SK-N-SH treated with all-trans-retinoic acid at 6 μM for 48 hours (cell line): ENCODE measurements around the gene MAP2K4.
"Not testable (repeated sequence)": the region's sequence is repeated elsewhere in the genome, so short reads cannot be mapped to it uniquely, and the experiment has no call there.

Experiments used
- ATAC-seq: fragments of 200-7000 bp; cut with Tn5 transposase; 3 replicates; pipeline ENCODE4 v1.9.1; 2020; ENCODE audit warnings: mild to moderate bottlenecking, moderate library complexity
- BACH2 ChIP-seq: fragments of 250-450 bp; sonication (Bioruptor Pico); IDR thresholded peaks from 2 replicates; pipeline ENCODE4 v1.9.0; 2021; ENCODE audit warnings: mild to moderate bottlenecking, borderline replicate concordance
- CSDC2 ChIP-seq: fragments of 250-450 bp; sonication (Bioruptor Pico); IDR thresholded peaks from 2 replicates; pipeline ENCODE4 v1.5.0; 2020; ENCODE audit warnings: mild to moderate bottlenecking, moderate library complexity
- GLIS3 ChIP-seq: fragments of 250-450 bp; sonication (Bioruptor Pico); IDR thresholded peaks from 2 replicates; pipeline ENCODE4 v1.5.0; 2020; ENCODE audit warnings: mild to moderate bottlenecking, moderate library complexity
- ISL1 ChIP-seq: fragments of 250-450 bp; sonication (Bioruptor Pico); IDR thresholded peaks from 2 replicates; pipeline ENCODE4 v2.1.2; 2022; ENCODE audit warnings: mild to moderate bottlenecking, moderate library complexity
- OSR1 ChIP-seq: fragments of 250-450 bp; sonication (Bioruptor Pico); IDR thresholded peaks from 2 replicates; pipeline ENCODE4 v1.8.0; 2022; ENCODE audit warnings: moderate library complexity, mild to moderate bottlenecking, inconsistent platforms
- PPARA ChIP-seq: fragments of 250-450 bp; sonication (Bioruptor Pico); IDR thresholded peaks from 2 replicates; pipeline ENCODE4 v1.5.0; 2020; ENCODE audit warnings: mild to moderate bottlenecking, borderline replicate concordance
- SNAI2 ChIP-seq: fragments of 250-450 bp; sonication (Bioruptor Pico); IDR thresholded peaks from 2 replicates; pipeline ENCODE4 v1.5.0; 2020; ENCODE audit warnings: mild to moderate bottlenecking, moderate library complexity
- TCF4 ChIP-seq: fragments of 250-450 bp; sonication (Bioruptor Pico); IDR thresholded peaks from 2 replicates; pipeline ENCODE4 v1.8.0; 2021; ENCODE audit warnings: mild to moderate bottlenecking, moderate library complexity, borderline replicate concordance
- TOX ChIP-seq: fragments of 250-450 bp; sonication (Bioruptor Pico); IDR thresholded peaks from 2 replicates; pipeline ENCODE4 v1.8.0; 2021; ENCODE audit warnings: mild to moderate bottlenecking, moderate library complexity, borderline replicate concordance
- ZFP3 ChIP-seq: fragments of 250-450 bp; sonication (Bioruptor Pico); IDR thresholded peaks from 2 replicates; pipeline ENCODE4 v1.5.0; 2020; ENCODE audit warnings: mild to moderate bottlenecking, moderate library complexity
- ZFP30 ChIP-seq: fragments of 450-650 bp; formaldehyde crosslinking; IDR thresholded peaks from 2 replicates; pipeline ENCODE4 v1.5.0; 2022; ENCODE audit warnings: mild to moderate bottlenecking, moderate library complexity
- ZNF565 ChIP-seq: fragments of 450-650 bp; formaldehyde crosslinking; conservative IDR thresholded peaks from 2 replicates; pipeline ENCODE4 v1.5.0; 2020; ENCODE audit warnings: low read depth, mild to moderate bottlenecking, moderate library complexity
- ZNF8 ChIP-seq: fragments of 450-650 bp; formaldehyde crosslinking; IDR thresholded peaks from 2 replicates; pipeline ENCODE4 v1.5.0; 2020; ENCODE audit warnings: mild to moderate bottlenecking, moderate library complexity
- TF ChIP-seq, protein P1 (sequence below): fragments of 250-450 bp; sonication (Bioruptor Pico); IDR thresholded peaks from 2 replicates; pipeline ENCODE4 v1.5.0; 2020; ENCODE audit warnings: mild to moderate bottlenecking, moderate library complexity
- TF ChIP-seq, protein P2 (sequence below): fragments of 250-450 bp; sonication (Bioruptor Pico); IDR thresholded peaks from 2 replicates; pipeline ENCODE4 v1.8.0; 2020; ENCODE audit warnings: mild to moderate bottlenecking, moderate library complexity, borderline replicate concordance
- TF ChIP-seq, protein P3 (sequence below): fragments of 250-450 bp; sonication (Bioruptor Pico); IDR thresholded peaks from 2 replicates; pipeline ENCODE4 v1.8.0; 2021; ENCODE audit warnings: low read depth, mild to moderate bottlenecking, moderate library complexity, borderline replicate concordance
- TF ChIP-seq, protein P4 (sequence below): fragments of 250-450 bp; sonication (Bioruptor Pico); IDR thresholded peaks from 2 replicates; pipeline ENCODE4 v1.5.1; 2021; ENCODE audit warnings: mild to moderate bottlenecking, moderate library complexity
- TF ChIP-seq, protein P5 (sequence below): fragments of 250-450 bp; sonication (Bioruptor Pico); IDR thresholded peaks from 2 replicates; pipeline ENCODE4 v1.5.1; 2020; ENCODE audit warnings: low read depth, mild to moderate bottlenecking, moderate library complexity

MAP2K4 gene

DNA sequence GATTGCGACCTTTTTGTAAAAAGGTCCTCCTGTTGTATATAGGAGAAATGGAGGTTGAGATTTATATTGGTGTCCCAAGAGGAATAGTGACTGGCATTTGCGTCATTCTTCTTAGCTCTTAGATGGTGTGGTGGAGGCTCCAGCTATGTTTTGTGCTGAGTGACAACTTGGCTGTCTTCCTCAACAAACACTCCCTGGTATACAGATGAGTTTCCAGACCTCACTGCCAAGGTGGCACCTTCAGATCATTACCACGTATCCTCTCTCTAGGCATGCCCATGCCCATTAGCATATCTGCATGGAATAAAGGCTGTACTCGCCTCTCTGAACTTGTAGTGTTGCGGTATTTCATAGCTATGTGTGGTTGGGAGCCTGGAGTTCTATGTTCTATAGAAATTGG, 120.0 kb downstream of the MAP2K4 start:
- TF ChIP-seq ZNF8 (CRISPR knock-in tag) (no peak), TOX (CRISPR knock-in tag) (no peak), CSDC2 (CRISPR knock-in tag) (no peak), SNAI2 (CRISPR knock-in tag) (no peak), BACH2 (CRISPR knock-in tag) (no peak), ISL1 (no peak), ZFP30 (CRISPR knock-in tag) (no peak), ZFP3 (CRISPR knock-in tag) (no peak), TCF4 (no peak), OSR1 (CRISPR knock-in tag) (no peak), PPARA (no peak)
- TF ChIP-seq, protein P1, sequence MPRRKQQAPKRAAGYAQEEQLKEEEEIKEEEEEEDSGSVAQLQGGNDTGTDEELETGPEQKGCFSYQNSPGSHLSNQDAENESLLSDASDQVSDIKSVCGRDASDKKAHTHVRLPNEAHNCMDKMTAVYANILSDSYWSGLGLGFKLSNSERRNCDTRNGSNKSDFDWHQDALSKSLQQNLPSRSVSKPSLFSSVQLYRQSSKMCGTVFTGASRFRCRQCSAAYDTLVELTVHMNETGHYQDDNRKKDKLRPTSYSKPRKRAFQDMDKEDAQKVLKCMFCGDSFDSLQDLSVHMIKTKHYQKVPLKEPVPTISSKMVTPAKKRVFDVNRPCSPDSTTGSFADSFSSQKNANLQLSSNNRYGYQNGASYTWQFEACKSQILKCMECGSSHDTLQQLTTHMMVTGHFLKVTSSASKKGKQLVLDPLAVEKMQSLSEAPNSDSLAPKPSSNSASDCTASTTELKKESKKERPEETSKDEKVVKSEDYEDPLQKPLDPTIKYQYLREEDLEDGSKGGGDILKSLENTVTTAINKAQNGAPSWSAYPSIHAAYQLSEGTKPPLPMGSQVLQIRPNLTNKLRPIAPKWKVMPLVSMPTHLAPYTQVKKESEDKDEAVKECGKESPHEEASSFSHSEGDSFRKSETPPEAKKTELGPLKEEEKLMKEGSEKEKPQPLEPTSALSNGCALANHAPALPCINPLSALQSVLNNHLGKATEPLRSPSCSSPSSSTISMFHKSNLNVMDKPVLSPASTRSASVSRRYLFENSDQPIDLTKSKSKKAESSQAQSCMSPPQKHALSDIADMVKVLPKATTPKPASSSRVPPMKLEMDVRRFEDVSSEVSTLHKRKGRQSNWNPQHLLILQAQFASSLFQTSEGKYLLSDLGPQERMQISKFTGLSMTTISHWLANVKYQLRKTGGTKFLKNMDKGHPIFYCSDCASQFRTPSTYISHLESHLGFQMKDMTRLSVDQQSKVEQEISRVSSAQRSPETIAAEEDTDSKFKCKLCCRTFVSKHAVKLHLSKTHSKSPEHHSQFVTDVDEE, result no peak
- TF ChIP-seq, protein P2, sequence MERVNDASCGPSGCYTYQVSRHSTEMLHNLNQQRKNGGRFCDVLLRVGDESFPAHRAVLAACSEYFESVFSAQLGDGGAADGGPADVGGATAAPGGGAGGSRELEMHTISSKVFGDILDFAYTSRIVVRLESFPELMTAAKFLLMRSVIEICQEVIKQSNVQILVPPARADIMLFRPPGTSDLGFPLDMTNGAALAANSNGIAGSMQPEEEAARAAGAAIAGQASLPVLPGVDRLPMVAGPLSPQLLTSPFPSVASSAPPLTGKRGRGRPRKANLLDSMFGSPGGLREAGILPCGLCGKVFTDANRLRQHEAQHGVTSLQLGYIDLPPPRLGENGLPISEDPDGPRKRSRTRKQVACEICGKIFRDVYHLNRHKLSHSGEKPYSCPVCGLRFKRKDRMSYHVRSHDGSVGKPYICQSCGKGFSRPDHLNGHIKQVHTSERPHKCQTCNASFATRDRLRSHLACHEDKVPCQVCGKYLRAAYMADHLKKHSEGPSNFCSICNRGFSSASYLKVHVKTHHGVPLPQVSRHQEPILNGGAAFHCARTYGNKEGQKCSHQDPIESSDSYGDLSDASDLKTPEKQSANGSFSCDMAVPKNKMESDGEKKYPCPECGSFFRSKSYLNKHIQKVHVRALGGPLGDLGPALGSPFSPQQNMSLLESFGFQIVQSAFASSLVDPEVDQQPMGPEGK (CRISPR knock-in tag), result no peak
- ATAC-seq, result no peak

DNA sequence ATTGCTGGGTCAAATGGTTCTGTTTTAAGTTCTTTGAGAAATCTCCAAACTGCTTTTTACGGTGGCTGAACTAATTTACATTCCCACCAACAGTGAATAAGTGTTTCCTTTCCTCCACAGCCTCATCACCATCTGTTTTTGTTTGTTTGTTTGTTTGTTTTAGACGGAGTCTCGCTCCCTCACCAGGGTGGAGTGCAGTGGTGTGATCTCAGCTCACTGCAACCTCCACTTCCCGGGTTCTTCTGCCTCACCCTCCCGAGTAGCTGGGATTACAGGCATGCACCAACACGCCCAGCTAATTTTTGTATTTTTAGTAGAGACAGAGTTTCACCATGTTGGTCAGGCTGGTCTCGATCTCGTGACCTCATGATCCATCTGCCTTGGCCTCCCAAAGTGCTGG, 141.5 kb downstream of the MAP2K4 start:
- ATAC-seq, result not testable (repeated sequence)

DNA sequence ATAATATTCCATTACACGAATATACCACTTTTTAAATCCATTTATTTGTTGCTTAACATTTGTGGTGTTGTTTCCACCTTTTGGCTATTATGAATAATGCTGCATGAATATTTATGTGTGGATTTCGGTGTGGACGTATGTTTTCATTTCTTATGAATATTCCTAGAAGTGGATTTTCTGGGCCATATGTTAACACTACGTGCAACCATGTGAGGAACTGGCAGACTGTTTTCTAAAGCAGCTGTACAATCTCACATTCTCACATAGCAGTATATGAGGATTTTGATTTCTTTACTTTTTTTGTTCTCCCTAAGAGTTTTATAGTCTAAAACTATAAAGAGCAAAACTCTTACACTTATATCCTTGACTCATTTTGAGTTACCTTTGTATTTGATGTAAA, 143.4 kb downstream of the MAP2K4 start:
- ATAC-seq, result no peak
- TF ChIP-seq, protein P3, sequence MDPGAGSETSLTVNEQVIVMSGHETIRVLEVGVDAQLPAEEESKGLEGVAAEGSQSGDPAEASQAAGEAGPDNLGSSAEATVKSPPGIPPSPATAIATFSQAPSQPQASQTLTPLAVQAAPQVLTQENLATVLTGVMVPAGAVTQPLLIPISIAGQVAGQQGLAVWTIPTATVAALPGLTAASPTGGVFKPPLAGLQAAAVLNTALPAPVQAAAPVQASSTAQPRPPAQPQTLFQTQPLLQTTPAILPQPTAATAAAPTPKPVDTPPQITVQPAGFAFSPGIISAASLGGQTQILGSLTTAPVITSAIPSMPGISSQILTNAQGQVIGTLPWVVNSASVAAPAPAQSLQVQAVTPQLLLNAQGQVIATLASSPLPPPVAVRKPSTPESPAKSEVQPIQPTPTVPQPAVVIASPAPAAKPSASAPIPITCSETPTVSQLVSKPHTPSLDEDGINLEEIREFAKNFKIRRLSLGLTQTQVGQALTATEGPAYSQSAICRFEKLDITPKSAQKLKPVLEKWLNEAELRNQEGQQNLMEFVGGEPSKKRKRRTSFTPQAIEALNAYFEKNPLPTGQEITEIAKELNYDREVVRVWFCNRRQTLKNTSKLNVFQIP, result no peak
- TF ChIP-seq TOX (CRISPR knock-in tag) (no peak), GLIS3 (CRISPR knock-in tag) (no peak), ZNF565 (CRISPR knock-in tag) (no peak), ZFP3 (CRISPR knock-in tag) (no peak), ISL1 (no peak), TCF4 (no peak), ZNF8 (CRISPR knock-in tag) (no peak)
- TF ChIP-seq, protein P4, sequence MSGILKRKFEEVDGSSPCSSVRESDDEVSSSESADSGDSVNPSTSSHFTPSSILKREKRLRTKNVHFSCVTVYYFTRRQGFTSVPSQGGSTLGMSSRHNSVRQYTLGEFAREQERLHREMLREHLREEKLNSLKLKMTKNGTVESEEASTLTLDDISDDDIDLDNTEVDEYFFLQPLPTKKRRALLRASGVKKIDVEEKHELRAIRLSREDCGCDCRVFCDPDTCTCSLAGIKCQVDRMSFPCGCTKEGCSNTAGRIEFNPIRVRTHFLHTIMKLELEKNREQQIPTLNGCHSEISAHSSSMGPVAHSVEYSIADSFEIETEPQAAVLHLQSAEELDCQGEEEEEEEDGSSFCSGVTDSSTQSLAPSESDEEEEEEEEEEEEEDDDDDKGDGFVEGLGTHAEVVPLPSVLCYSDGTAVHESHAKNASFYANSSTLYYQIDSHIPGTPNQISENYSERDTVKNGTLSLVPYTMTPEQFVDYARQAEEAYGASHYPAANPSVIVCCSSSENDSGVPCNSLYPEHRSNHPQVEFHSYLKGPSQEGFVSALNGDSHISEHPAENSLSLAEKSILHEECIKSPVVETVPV, result no peak
- TF ChIP-seq, protein P1, result no peak
- TF ChIP-seq, protein P2 (CRISPR knock-in tag), result no peak
- TF ChIP-seq, protein P5, sequence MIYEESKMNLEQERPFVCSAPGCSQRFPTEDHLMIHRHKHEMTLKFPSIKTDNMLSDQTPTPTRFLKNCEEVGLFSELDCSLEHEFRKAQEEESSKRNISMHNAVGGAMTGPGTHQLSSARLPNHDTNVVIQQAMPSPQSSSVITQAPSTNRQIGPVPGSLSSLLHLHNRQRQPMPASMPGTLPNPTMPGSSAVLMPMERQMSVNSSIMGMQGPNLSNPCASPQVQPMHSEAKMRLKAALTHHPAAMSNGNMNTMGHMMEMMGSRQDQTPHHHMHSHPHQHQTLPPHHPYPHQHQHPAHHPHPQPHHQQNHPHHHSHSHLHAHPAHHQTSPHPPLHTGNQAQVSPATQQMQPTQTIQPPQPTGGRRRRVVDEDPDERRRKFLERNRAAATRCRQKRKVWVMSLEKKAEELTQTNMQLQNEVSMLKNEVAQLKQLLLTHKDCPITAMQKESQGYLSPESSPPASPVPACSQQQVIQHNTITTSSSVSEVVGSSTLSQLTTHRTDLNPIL (CRISPR knock-in tag), result no peak
